ENCODE data around the gene ATP10A.

The ATP10A gene

GRCh38 chr15:25690673-25691543, 172.2 kb downstream of the ATP10A start:
- no peak for TF ChIP-seq CTCF (IDR thresholded peaks at IDR 0.05; ENCODE audit: low read length, missing control alignments)
- H3K4me3 ChIP-seq (replicated peaks; ENCODE audit: low read depth, low read length): no peak overlapping the region
- peak; percentile 59 for DNase-seq (ENCODE audit: low read depth)

GRCh38 chr15:25689592-25689991, 173.5 kb downstream of the ATP10A start:
- TF ChIP-seq CTCF (IDR thresholded peaks at IDR 0.05; ENCODE audit: low read length, missing control alignments): no peak
- DNase-seq (ENCODE audit: low read depth): no peak
- H3K4me3 ChIP-seq (replicated peaks; ENCODE audit: low read depth, low read length): no peak overlapping the region

- DNase-seq (ENCODE audit: low read depth): no peak
- no peak for TF ChIP-seq CTCF (IDR thresholded peaks at IDR 0.05; ENCODE audit: low read length, missing control alignments)
- H3K4me3 ChIP-seq (replicated peaks; ENCODE audit: low read depth, low read length): no peak overlapping the region
Observed at GRCh38 chr15:25688166-25688565, 175.0 kb downstream of the ATP10A start.

- DNase-seq (ENCODE audit: low read depth): no peak
- H3K4me3 ChIP-seq (replicated peaks; ENCODE audit: low read depth, low read length): no peak overlapping the region
- no peak for TF ChIP-seq CTCF (IDR thresholded peaks at IDR 0.05; ENCODE audit: low read length, missing control alignments)
Observed at GRCh38 chr15:25687689-25688088, 175.4 kb downstream of the ATP10A start.

GRCh38 chr15:25687276-25687675, 175.9 kb downstream of the ATP10A start:
- DNase-seq (ENCODE audit: low read depth): no peak
- TF ChIP-seq CTCF (IDR thresholded peaks at IDR 0.05; ENCODE audit: low read length, missing control alignments): no peak

GRCh38 chr15:25686780-25687179, 176.3 kb downstream of the ATP10A start:
- DNase-seq (ENCODE audit: low read depth): no peak

More at GRCh38 chr15:25687276-25687675, 175.9 kb downstream of the ATP10A start:
- H3K4me3 ChIP-seq (replicated peaks; ENCODE audit: low read depth, low read length): no peak overlapping the region

More at GRCh38 chr15:25686780-25687179, 176.3 kb downstream of the ATP10A start:
- no peak overlapping the region for H3K4me3 ChIP-seq (replicated peaks; ENCODE audit: low read depth, low read length)
- TF ChIP-seq CTCF (IDR thresholded peaks at IDR 0.05; ENCODE audit: low read length, missing control alignments): no peak

All from fibroblast of pulmonary artery (primary cell).